ENCODE data around the gene STPG2. TPM values are rescaled to one million over a fixed set of nuclear protein-coding genes. Genes with fewer than 3 reads are reported as not detected.

The STPG2 gene
- total RNA-seq, 1 donor from 2014 or later: 0.99 TPM

- H3K36me3 ChIP-seq: no peaks in the 10 kb centered on the region
- no peaks in the 10 kb centered on the region for H3K79me2 ChIP-seq (ENCODE audit: low read depth)
- Mint-ChIP-seq H3K27ac (no peak overlapping the region), H3K9me3 (no peaks in the 10 kb centered on the region), H3K4me1 (no peaks in the 10 kb centered on the region), H3K27me3 (ENCODE audit: insufficient read depth, low read depth) (no peaks in the 10 kb centered on the region), H3K4me3 (no peak overlapping the region), H3K36me3 (no peaks in the 10 kb centered on the region)
- TF ChIP-seq EZH2phosphoT487 (IDR thresholded peaks at IDR 0.05) (no peak), CTCF (IDR thresholded peaks at IDR 0.05) (peak; percentile 53)
- no peaks in the 10 kb centered on the region for H3K4me1 ChIP-seq
- no peak overlapping the region for H3K9ac ChIP-seq
- H3K4me3 ChIP-seq: no peak overlapping the region
- no peak for DNase-seq (ENCODE audit: low spot score)
- H2AFZ ChIP-seq (replicated peaks): no peak overlapping the region
- no peak overlapping the region for H3K4me2 ChIP-seq
- H3K27me3 ChIP-seq: no peaks in the 10 kb centered on the region
- no peaks in the 10 kb centered on the region for H3K9me3 ChIP-seq (ENCODE audit: low read depth)
- H3K27ac ChIP-seq: no peak overlapping the region
- no peaks in the 10 kb centered on the region for H3F3A ChIP-seq (ENCODE audit: low read depth)
- H4K20me1 ChIP-seq (ENCODE audit: low read depth): no peaks in the 10 kb centered on the region
Observed at GRCh38 chr4:98150092-98150761, 7.0 kb upstream of the STPG2 start.

GRCh38 chr4:98148856-98149255 is 5.6 kb upstream of the STPG2 start:
- no peaks in the 10 kb centered on the region for H3K4me1 ChIP-seq
- H2AFZ ChIP-seq (replicated peaks): no peak overlapping the region
- no peaks in the 10 kb centered on the region for H3K36me3 ChIP-seq
- no peaks in the 10 kb centered on the region for H4K20me1 ChIP-seq (ENCODE audit: low read depth)
- H3F3A ChIP-seq (ENCODE audit: low read depth): no peaks in the 10 kb centered on the region
- no peak for TF ChIP-seq EZH2 (IDR thresholded peaks at IDR 0.05)
- TF ChIP-seq CTCF (IDR thresholded peaks at IDR 0.05): no peak
- TF ChIP-seq EZH2phosphoT487 (IDR thresholded peaks at IDR 0.05): no peak
- no peak overlapping the region for H3K4me3 Mint-ChIP-seq
- no peak overlapping the region for H3K27ac ChIP-seq
- no peak overlapping the region for H3K4me3 ChIP-seq
- no peaks in the 10 kb centered on the region for H3K27me3 Mint-ChIP-seq (ENCODE audit: insufficient read depth, low read depth)
- no peaks in the 10 kb centered on the region for H3K79me2 ChIP-seq (ENCODE audit: low read depth)
- H3K4me1 Mint-ChIP-seq: no peaks in the 10 kb centered on the region
- no peaks in the 10 kb centered on the region for H3K9me3 ChIP-seq (ENCODE audit: low read depth)
- no peaks in the 10 kb centered on the region for H3K36me3 Mint-ChIP-seq
- peak overlapping the region; percentile 24 for H3K27ac Mint-ChIP-seq
- DNase-seq (ENCODE audit: low spot score): no peak
- no peaks in the 10 kb centered on the region for H3K9me3 Mint-ChIP-seq
- no peak overlapping the region for H3K4me2 ChIP-seq
- H3K27me3 ChIP-seq: no peaks in the 10 kb centered on the region
- no peak overlapping the region for H3K9ac ChIP-seq

DNA sequence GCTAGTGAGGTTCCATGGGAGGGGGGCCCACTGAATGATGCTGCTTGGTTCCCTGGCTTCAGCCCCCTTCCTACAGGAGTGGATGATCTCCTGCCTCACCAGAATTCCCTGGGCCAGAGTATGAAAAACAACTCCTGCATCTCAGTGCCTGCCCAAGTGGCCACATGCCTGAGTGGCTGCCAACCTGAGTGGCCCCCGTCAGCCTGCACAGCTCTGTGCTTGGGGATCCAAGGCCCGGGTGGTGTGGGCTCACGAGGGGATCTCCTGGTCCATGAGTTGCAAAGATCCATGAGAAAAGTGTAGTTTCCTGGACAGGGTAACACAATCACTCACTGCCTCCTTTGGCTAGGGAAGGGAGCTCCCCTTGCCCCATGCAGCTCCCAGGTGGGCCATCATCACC is 17.1 kb downstream of the STPG2 start:
- Histone ChIP-seq H3K4me3 (no peak overlapping the region), H3K36me3 (no peaks in the 10 kb centered on the region), H3K27ac (no peak overlapping the region), H3K4me2 (no peak overlapping the region), H3K27me3 (no peaks in the 10 kb centered on the region), H3K79me2 (ENCODE audit: low read depth) (no peaks in the 10 kb centered on the region), H3K9ac (no peak overlapping the region), H3K4me1 (no peaks in the 10 kb centered on the region), H3K9me3 (ENCODE audit: low read depth) (no peaks in the 10 kb centered on the region), H2AFZ (replicated peaks) (no peak overlapping the region), H3F3A (ENCODE audit: low read depth) (no peaks in the 10 kb centered on the region), H4K20me1 (ENCODE audit: low read depth) (no peaks in the 10 kb centered on the region)
- peaks cover 2% of the 10 kb centered on the region for H3K9me3 Mint-ChIP-seq
- TF ChIP-seq EZH2 (IDR thresholded peaks at IDR 0.05) (no peak), CTCF (IDR thresholded peaks at IDR 0.05) (no peak), EZH2phosphoT487 (IDR thresholded peaks at IDR 0.05) (no peak)
- H3K27ac Mint-ChIP-seq: no peak overlapping the region
- no peaks in the 10 kb centered on the region for H3K36me3 Mint-ChIP-seq
- no peak overlapping the region for H3K4me3 Mint-ChIP-seq
- DNase-seq (ENCODE audit: low spot score): no peak
- H3K4me1 Mint-ChIP-seq: no peaks in the 10 kb centered on the region
- peaks cover 2% of the 10 kb centered on the region for H3K27me3 Mint-ChIP-seq (ENCODE audit: insufficient read depth, low read depth)
